ENCODE results near the gene RDH12. TPM values are rescaled to one million over a fixed set of nuclear protein-coding genes. Genes with fewer than 3 reads are reported as not detected.

RDH12 gene
- total and polyA plus RNA-seq, 5 donors = not detected

DNA sequence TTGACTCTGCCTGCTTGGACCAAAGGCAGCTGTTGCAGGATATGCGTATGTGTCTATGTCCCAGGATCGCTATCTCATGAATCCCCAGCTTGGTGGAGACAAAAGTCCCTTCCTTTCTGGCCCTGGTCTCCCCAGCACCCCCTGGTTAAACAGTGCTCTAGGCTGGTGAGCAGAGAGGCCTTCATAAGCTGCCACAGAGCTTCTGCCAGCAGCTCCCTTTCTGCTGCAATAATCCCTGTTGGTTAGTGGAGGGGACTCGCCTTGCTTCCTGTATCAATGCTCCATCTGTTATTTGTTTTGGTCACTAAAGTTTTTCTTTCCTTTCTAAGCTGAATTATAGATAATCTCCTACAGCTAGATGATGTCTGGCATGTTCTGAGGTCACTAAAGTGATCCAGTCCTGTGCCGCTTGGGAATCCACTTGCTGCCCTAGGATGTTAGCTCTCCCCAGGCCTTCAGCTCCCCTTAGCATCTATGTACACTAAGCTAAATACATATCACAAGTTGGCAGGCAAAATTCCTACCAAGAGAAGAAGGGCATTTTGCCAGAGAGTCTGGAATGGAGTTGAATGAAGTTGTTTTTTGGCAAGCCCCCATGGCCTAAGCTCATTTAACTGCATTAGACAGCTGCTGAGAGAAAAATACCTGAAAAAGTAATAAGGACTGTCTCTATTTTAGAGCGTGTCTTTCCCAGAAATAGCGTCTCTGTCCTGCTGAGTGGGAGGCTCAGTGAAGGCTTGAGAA lies 47.8 kb downstream of the RDH12 start:
- Histone ChIP-seq H3K27ac (ENCODE audit: low read length) (no peak overlapping the region), H3K27me3 (ENCODE audit: control insufficient read depth, insufficient read depth) (no peaks in the 10 kb centered on the region), H3K9me3 (ENCODE audit: control insufficient read depth, low read length) (no peaks in the 10 kb centered on the region), H3K4me3 (ENCODE audit: low read length) (no peak overlapping the region), H3K4me1 (ENCODE audit: control insufficient read depth, insufficient read depth, low read length) (no peaks in the 10 kb centered on the region)
- ATAC-seq (peak in 1 of 2 donors; percentile 21), DNase-seq (no peak)
- intact Hi-C loops (cut with DNase I) = no loop called here
- WGBS = 83% methylated on average over 6 of the region's 6 CpGs

GRCh38 chr14:67756496-67756895 lies 54.8 kb downstream of the RDH12 start:
- intact Hi-C loops (cut with DNase I) = no loop called here
- Histone ChIP-seq H3K4me1 (ENCODE audit: control insufficient read depth, insufficient read depth, low read length) (no peaks in the 10 kb centered on the region), H3K27me3 (ENCODE audit: control insufficient read depth, insufficient read depth) (no peaks in the 10 kb centered on the region), H3K27ac (ENCODE audit: low read length) (no peak overlapping the region), H3K9me3 (ENCODE audit: control insufficient read depth, low read length) (no peaks in the 10 kb centered on the region), H3K4me3 (ENCODE audit: low read length) (no peak overlapping the region)
- ATAC-seq = no peak
- 83% methylated on average over 1 of the region's 1 CpG for WGBS
- DNase-seq = no peak

GRCh38 chr14:67757175-67757574 lies 55.5 kb downstream of the RDH12 start:
- intact Hi-C loops (cut with DNase I) = no loop called here
- 87% methylated on average over 3 of the region's 3 CpGs for WGBS
- Histone ChIP-seq H3K4me1 (ENCODE audit: control insufficient read depth, insufficient read depth, low read length) (no peaks in the 10 kb centered on the region), H3K4me3 (ENCODE audit: low read length) (no peak overlapping the region), H3K27ac (ENCODE audit: low read length) (no peak overlapping the region), H3K9me3 (ENCODE audit: control insufficient read depth, low read length) (no peaks in the 10 kb centered on the region), H3K27me3 (ENCODE audit: control insufficient read depth, insufficient read depth) (no peaks in the 10 kb centered on the region)
- no peak for ATAC-seq
- no peak for DNase-seq

DNA sequence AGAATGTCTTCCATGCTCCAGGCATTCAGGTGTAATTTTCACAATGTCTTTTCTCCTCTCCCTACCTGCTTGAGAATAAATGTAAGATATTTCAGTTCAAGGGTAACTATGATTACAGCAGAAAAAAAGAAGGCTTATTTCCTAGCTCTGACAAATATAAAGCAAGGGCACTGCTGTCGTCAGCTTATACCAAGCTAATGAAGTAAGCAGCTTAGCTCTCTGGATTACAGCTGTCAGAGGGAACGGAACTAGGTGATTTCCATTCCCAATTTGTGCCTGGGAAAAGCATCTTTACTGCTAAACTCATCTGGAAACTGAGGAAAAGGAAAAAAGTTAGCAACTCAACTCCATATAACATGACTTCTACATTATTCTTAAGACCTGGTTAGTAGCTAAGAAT lies 58.2 kb downstream of the RDH12 start:
- no peak for DNase-seq
- no peak for ATAC-seq

DNA sequence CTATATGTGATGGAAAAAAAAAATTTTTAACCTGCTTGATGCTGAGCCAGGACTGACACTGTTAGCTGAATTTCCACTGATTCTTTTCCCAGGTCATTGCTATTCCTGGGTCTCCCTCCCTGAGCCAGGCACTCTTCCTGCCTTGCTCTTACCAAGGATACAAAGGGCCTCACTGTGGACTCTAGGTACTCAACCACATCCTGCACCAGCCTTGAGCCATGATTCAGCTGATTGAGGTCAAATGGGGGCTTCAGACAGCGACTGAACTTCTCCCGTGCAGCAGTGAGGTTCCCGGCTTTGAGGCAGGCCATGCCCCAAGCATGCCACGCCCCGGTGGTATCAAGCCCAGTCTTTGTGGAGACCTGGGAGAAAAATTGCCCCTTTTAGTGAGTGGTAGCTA lies 60.4 kb downstream of the RDH12 start:
- DNase-seq (no peak), ATAC-seq (no peak)
- H3K27me3 ChIP-seq (ENCODE audit: control insufficient read depth, insufficient read depth) = no peaks in the 10 kb centered on the region
- H3K4me3 ChIP-seq (ENCODE audit: low read length) = no peak overlapping the region
- H3K27ac ChIP-seq (ENCODE audit: low read length) = no peak overlapping the region
- 86% methylated on average over 5 of the region's 5 CpGs for whole genome bisulfite sequencing
- intact Hi-C loops (cut with DNase I) = no loop called here
- H3K4me1 ChIP-seq (ENCODE audit: control insufficient read depth, insufficient read depth, low read length) = no peaks in the 10 kb centered on the region
- H3K9me3 ChIP-seq (ENCODE audit: control insufficient read depth, low read length) = no peaks in the 10 kb centered on the region

More for the DNA sequence above, 58.2 kb downstream of the RDH12 start:
- no peaks in the 10 kb centered on the region for H3K9me3 ChIP-seq (ENCODE audit: control insufficient read depth, low read length)
- 92% methylated on average over 2 of the region's 2 CpGs for WGBS
- no peaks in the 10 kb centered on the region for H3K4me1 ChIP-seq (ENCODE audit: control insufficient read depth, insufficient read depth, low read length)
- H3K27ac ChIP-seq (ENCODE audit: low read length) = no peak overlapping the region
- no peak overlapping the region for H3K4me3 ChIP-seq (ENCODE audit: low read length)
- intact Hi-C loops (cut with DNase I) = no loop called here
- no peaks in the 10 kb centered on the region for H3K27me3 ChIP-seq (ENCODE audit: control insufficient read depth, insufficient read depth)

DNA sequence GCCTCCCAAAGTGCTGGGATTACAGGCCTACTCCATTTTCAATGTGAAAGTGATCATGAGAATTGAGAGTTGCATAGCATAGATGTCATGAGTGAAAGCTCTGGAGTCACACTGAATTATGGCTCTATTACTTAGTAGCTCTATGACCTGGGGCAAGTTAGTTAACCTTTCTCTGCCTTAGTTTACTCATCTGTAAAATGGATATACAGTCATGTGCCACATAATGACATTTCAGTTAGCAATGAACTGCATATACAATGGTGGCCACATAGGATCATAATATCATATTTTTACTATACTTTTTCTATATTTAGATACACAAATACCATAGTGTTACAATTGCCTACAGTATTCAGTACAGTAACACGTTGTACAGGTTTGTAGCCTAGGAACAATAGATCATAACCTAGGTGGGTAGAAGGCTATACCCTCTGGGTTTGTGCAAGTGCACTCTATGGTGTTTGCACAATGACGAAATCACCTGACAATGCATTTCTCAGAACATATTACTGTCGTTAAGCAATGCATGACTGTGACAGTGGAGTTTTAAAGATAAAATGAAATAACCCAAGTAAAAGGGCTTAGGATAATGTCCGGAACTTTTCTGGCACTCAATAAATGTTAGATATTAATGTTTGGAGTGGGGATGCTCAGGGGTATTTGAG lies 61.6 kb downstream of the RDH12 start:
- 87% methylated on average over 4 of the region's 4 CpGs for WGBS
- no peaks in the 10 kb centered on the region for H3K27me3 ChIP-seq (ENCODE audit: control insufficient read depth, insufficient read depth)
- no peaks in the 10 kb centered on the region for H3K4me1 ChIP-seq (ENCODE audit: control insufficient read depth, insufficient read depth, low read length)
- DNase-seq = no peak
- H3K4me3 ChIP-seq (ENCODE audit: low read length) = no peak overlapping the region
- no peak overlapping the region for H3K27ac ChIP-seq (ENCODE audit: low read length)
- no peak for ATAC-seq
- no peaks in the 10 kb centered on the region for H3K9me3 ChIP-seq (ENCODE audit: control insufficient read depth, low read length)
- intact Hi-C loops (cut with DNase I) = no loop called here

GRCh38 chr14:67764496-67764895 lies 62.8 kb downstream of the RDH12 start:
- H3K27ac ChIP-seq (ENCODE audit: low read length) = no peak overlapping the region
- H3K4me3 ChIP-seq (ENCODE audit: low read length) = no peak overlapping the region
- H3K9me3 ChIP-seq (ENCODE audit: control insufficient read depth, low read length) = no peaks in the 10 kb centered on the region
- no peaks in the 10 kb centered on the region for H3K4me1 ChIP-seq (ENCODE audit: control insufficient read depth, insufficient read depth, low read length)
- 92% methylated on average over 4 of the region's 4 CpGs for WGBS
- ATAC-seq = no peak
- no peaks in the 10 kb centered on the region for H3K27me3 ChIP-seq (ENCODE audit: control insufficient read depth, insufficient read depth)
- intact Hi-C loops (cut with DNase I) = no loop called here
- no peak for DNase-seq

DNA sequence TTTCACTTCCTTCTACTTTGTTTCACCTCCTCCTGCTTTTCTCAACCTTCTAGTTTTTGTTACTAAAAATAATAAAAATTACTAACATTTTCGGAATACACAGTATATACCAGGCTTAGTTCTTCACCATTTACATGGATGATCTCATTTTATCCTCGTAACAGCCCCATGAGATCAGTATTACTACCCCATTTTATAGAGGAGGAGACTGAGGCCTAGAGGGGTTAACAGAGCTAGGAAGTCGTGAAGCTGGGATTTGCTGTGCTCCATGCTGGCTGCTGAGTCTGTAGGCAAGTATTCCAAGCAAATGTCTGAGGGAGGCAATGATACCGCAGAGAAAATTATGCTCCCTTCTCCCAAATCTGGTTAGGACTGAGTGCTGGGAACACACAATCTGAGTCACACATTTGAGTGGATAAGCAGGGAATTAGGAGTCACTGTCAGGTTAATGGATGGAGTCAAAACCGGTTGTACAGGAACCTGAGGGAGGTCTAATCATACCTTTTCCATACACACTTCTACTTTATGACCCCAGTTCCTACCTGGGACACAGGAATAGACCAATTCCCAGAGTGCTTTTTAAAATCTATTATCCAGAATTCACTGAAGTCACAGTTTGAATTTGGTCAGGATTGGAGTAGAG lies 63.6 kb downstream of the RDH12 start:
- ATAC-seq (no peak), DNase-seq (no peak)
- Histone ChIP-seq H3K27me3 (ENCODE audit: control insufficient read depth, insufficient read depth) (no peaks in the 10 kb centered on the region), H3K4me1 (ENCODE audit: control insufficient read depth, insufficient read depth, low read length) (no peaks in the 10 kb centered on the region), H3K4me3 (ENCODE audit: low read length) (no peak overlapping the region), H3K27ac (ENCODE audit: low read length) (no peak overlapping the region), H3K9me3 (ENCODE audit: control insufficient read depth, low read length) (no peaks in the 10 kb centered on the region)
- WGBS = 89% methylated on average over 5 of the region's 5 CpGs
- intact Hi-C loops (cut with DNase I) = no loop called here

DNA sequence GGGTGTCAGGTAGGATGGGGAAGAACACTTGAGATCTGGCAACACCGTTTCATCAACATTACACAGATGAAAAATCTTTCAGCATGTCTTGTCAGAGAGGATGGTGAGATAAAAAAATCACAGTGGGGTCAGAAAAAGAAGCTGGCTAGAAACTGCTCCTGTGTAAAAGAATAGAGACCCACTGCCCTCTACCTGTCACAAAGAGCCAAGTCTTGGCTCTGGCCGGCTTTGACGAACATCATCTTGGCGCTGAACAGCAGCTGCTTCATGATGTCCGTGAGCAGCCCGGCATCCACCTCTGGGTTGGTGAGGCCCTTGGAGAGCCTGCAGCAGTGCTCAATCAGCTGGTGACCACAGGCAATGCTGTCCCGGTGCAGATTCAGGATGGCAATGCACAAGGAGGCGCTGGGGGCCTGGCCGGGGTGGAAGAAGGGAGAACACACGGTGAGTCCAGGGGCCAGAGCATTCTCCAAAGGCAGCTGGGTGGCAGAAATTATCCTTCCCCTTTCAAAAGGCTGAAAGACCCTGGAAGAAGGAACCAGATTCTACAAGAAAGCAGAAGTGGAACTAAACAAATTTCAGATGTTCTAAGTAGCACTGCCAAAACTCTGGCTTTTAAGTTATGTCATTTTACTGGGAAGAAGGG lies 64.5 kb downstream of the RDH12 start:
- ATAC-seq (peak; percentile 23 to 42), DNase-seq (peak in 2 of 3 donors; percentile 42 to 62)
- Histone ChIP-seq H3K4me1 (ENCODE audit: control insufficient read depth, insufficient read depth, low read length) (no peaks in the 10 kb centered on the region), H3K27me3 (ENCODE audit: control insufficient read depth, insufficient read depth) (no peaks in the 10 kb centered on the region), H3K9me3 (ENCODE audit: control insufficient read depth, low read length) (no peaks in the 10 kb centered on the region), H3K27ac (ENCODE audit: low read length) (no peak overlapping the region), H3K4me3 (ENCODE audit: low read length) (no peak overlapping the region)
- intact Hi-C loops (cut with DNase I) = no loop called here
- 70% methylated on average over 10 of the region's 10 CpGs for WGBS

GRCh38 chr14:67768219-67768618 lies 66.5 kb downstream of the RDH12 start:
- no peaks in the 10 kb centered on the region for H3K4me1 ChIP-seq (ENCODE audit: control insufficient read depth, insufficient read depth, low read length)
- no peak overlapping the region for H3K27ac ChIP-seq (ENCODE audit: low read length)
- DNase-seq = no peak
- no peak overlapping the region for H3K4me3 ChIP-seq (ENCODE audit: low read length)
- peak in 1 of 2 donors; percentile 39 for ATAC-seq
- H3K27me3 ChIP-seq (ENCODE audit: control insufficient read depth, insufficient read depth) = no peaks in the 10 kb centered on the region
- no peaks in the 10 kb centered on the region for H3K9me3 ChIP-seq (ENCODE audit: control insufficient read depth, low read length)
- intact Hi-C loops (cut with DNase I) = no loop called here
- 51% methylated on average over 2 of the region's 2 CpGs for WGBS

GRCh38 chr14:67773844-67774377 lies 72.2 kb downstream of the RDH12 start:
- no peaks in the 10 kb centered on the region for H3K4me1 ChIP-seq (ENCODE audit: control insufficient read depth, insufficient read depth, low read length)
- DNase-seq (no peak), ATAC-seq (no peak)
- no peaks in the 10 kb centered on the region for H3K9me3 ChIP-seq (ENCODE audit: control insufficient read depth, low read length)
- no peaks in the 10 kb centered on the region for H3K27me3 ChIP-seq (ENCODE audit: control insufficient read depth, insufficient read depth)
- no peak overlapping the region for H3K27ac ChIP-seq (ENCODE audit: low read length)
- 96% methylated on average over 5 of the region's 5 CpGs for WGBS
- intact Hi-C loops (cut with DNase I) = no loop called here
- H3K4me3 ChIP-seq (ENCODE audit: low read length) = no peak overlapping the region

All from right cardiac atrium (tissue), 5 donors.